Spleen (tissue), 11 donors: Measurements from ENCODE around the gene UTS2. TPM values are rescaled to one million over a fixed set of nuclear protein-coding genes. Genes with fewer than 3 reads are reported as not detected.

Experiments used
- DNase-seq: peaks from one replicate; pipeline ENCODE4 v3.0.0-alpha.2; 2020
- H3K27ac ChIP-seq, 8 donors: fragments of 200-600 bp; sonication (generic) in 7 of 8; 1 replicate in 4 of 8; 2 replicates in 4 of 8; pipeline versions ENCODE4 v1.5.0 to v1.8.0; 2016 to 2021; ENCODE audit warnings: inconsistent platforms in 4 of 8, mild to moderate bottlenecking in 4 of 8, moderate library complexity in 1 of 8
- H3K27me3 ChIP-seq, 7 donors: fragments of 200-600 bp; sonication (generic) in 6 of 7; replicated peaks in 1 of 7; 1 replicate in 4 of 7; 2 replicates in 3 of 7; pipeline versions ENCODE4 v1.5.0 to v1.8.0; 2016 to 2021; ENCODE audit warnings: inconsistent platforms in 3 of 7, mild to moderate bottlenecking in 1 of 7
- H3K36me3 ChIP-seq, 6 donors: fragments of 200-600 bp; sonication (generic) in 5 of 6; 1 replicate in 4 of 6; 2 replicates in 2 of 6; pipeline versions ENCODE4 v1.5.0 to v1.8.0; 2016 to 2021; ENCODE audit warnings: inconsistent platforms in 2 of 6
- H3K4me1 ChIP-seq, 6 donors: fragments of 200-600 bp; sonication (generic) in 5 of 6; 1 replicate in 3 of 6; 2 replicates in 3 of 6; pipeline versions ENCODE4 v1.5.0 to v1.8.0; 2016 to 2021; ENCODE audit warnings: inconsistent platforms in 3 of 6
- H3K4me3 ChIP-seq, 8 donors: fragments of 200-600 bp; sonication (generic) in 7 of 8; 1 replicate in 4 of 8; 2 replicates in 4 of 8; pipeline versions ENCODE4 v1.5.0 to v1.8.0; 2016 to 2021; ENCODE audit warnings: inconsistent platforms in 4 of 8, mild to moderate bottlenecking in 4 of 8, moderate library complexity in 2 of 8
- H3K9me3 ChIP-seq, 8 donors: fragments of 200-600 bp; sonication (generic) in 7 of 8; 1 replicate in 4 of 8; 2 replicates in 4 of 8; pipeline versions ENCODE4 v1.5.0 to v1.8.0; 2016 to 2021; ENCODE audit warnings: inconsistent platforms in 4 of 8
- POLR2A ChIP-seq, 3 donors: fragments of 450-650 bp; IDR thresholded peaks; one replicate each; pipeline ENCODE4 v1.5.1; 2017; ENCODE audit warnings: antibody characterized with exemption in 3 of 3, mild to moderate bottlenecking in 1 of 3
- POLR2AphosphoS5 ChIP-seq, 3 donors: sonication (generic); formaldehyde crosslinking; IDR thresholded peaks; one replicate each; pipeline ENCODE4 v1.5.1; 2017; ENCODE audit warnings: antibody characterized with exemption in 3 of 3
- whole genome bisulfite sequencing, 5 donors: extraction: QIAGEN DNeasy Blood & Tissue Kit in 3 of 5; methylation state at CpG; one replicate each; pipeline versions ENCODE4 v1.1.5 to v1.1.7; 2013 to 2018; 5-methylcytosine and 5-hydroxymethylcytosine counted together
- intact Hi-C: fragments of 100-400 bp; cut with DNase I; formaldehyde crosslinking; loops from one replicate; pipeline ENCODE4 v1.15.0; 2023; ENCODE audit warnings: low total_unique reads
- polyA plus RNA-seq, 3 donors: library from polyadenylated mRNA; stranded (reverse); fragments of 200-250 nt; gene quantifications; one replicate each; pipeline ENCODE4 v1.2.1, GENCODE V29; 2013
- total RNA-seq, 7 donors: library from RNA; depleted of rRNA in 3 of 7; stranded (reverse); fragments of >200 nt in 3 of 7; fragmentation: NEBNext Ultra II Directional in 4 of 7; extraction: Animal tissue kit (Norgen Biotek cat#: 25700) in 4 of 7; gene quantifications; one replicate each; pipeline versions ENCODE4 v1.1.0 to v1.2.1, GENCODE V29; 2016 to 2021
- TF ChIP-seq, protein P1 (sequence below), 11 experiments: fragments of 200-600 bp in 7 of 11; fragments of 450-650 bp in 4 of 11; sonication (generic) in 4 of 11; IDR thresholded peaks in 8 of 11; conservative IDR thresholded peaks in 3 of 11; 1 replicate in 7 of 11; 2 replicates in 4 of 11; pipeline versions ENCODE4 v1.4.0 to v1.8.0; 2016 to 2021; ENCODE audit warnings: antibody characterized with exemption in 11 of 11, inconsistent platforms in 4 of 11, mild to moderate bottlenecking in 1 of 11
- donor health status: healthy with polysubstance abuse.
- donor health status: DM: no; HTN: no; CAD: no; lungs with moderate emphysema.
- donor health status: DM: no; HTN: no; CAD: no.
- donor health status: Bipolar disorder and iron deficiency.
- donor health status: healthy.
- donor health status: DM: no; HTN: no; CAD: no.
- donor health status: DM: yes; HTN: yes; CAD: no.

UTS2 gene
- total and polyA plus RNA-seq, 10 donors: 0.45 to 5.3 (median 0.76) TPM; not detected in 3

DNA sequence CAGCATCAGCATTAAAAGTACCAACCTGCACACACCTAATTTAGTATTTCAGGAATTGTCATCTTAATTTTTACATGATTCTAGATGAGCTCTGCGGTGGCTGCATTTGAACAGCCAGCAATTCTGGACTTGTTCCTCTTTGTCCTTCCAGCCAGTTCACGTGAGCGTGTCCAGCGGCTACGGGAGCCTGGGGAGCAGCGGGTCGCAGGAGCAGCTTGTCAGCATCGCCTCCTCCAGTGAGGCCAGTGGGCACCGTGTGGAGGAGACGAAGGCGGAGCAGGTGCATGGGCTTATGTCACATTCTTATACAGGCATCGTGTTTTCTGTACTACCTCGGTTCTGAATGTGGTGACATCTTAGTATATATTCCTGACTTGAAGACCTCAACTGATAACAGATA, 43.1 kb downstream of the UTS2 start:
- intact Hi-C loops: no loop called here
- H3K36me3 ChIP-seq: peaks cover 0 to 80% (median 41%) of the 10 kb centered on the region in 6 donors
- WGBS, 5 donors: 91 to 98% (median 95%) methylated on average over 13 of the region's 13 CpGs

DNA sequence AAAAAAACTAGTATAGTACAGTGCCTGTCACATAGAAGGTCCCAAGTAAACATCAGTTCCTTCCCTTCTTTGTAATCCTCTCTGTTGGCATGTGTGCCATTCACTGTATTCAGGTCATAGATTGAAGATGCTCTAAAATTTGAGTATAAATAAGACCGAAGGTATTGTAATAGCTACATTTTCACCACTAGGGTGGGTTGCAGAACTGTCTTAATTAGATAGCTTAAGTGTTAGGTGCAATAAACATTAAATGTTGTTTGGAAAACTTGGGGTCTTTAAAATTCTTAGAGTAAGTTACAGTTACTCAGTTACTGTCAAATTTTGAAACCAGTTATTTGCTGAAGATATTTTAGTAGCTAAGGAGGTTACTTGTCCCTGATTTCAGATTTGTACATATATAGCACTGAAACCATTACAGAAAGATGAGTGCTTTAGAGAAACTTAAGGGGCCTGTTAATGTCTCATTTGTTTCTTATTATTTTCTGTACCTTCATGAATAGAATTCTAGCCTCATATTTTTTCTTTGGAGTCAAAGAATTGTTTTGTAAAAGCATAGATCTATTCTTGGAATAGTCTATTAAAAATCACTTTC, 44.5 kb downstream of the UTS2 start:
- Histone ChIP-seq H3K36me3 (peaks cover 0 to 84% (median 48%) of the 10 kb centered on the region in 6 donors), H3K27ac (no peak overlapping the region), H3K4me3 (no peak overlapping the region), H3K9me3 (peaks cover 0 to 9% (median 5%) of the 10 kb centered on the region in 8 donors), H3K27me3 (no peaks in the 10 kb centered on the region), H3K4me1 (no peaks in the 10 kb centered on the region)
- TF ChIP-seq, protein P1, sequence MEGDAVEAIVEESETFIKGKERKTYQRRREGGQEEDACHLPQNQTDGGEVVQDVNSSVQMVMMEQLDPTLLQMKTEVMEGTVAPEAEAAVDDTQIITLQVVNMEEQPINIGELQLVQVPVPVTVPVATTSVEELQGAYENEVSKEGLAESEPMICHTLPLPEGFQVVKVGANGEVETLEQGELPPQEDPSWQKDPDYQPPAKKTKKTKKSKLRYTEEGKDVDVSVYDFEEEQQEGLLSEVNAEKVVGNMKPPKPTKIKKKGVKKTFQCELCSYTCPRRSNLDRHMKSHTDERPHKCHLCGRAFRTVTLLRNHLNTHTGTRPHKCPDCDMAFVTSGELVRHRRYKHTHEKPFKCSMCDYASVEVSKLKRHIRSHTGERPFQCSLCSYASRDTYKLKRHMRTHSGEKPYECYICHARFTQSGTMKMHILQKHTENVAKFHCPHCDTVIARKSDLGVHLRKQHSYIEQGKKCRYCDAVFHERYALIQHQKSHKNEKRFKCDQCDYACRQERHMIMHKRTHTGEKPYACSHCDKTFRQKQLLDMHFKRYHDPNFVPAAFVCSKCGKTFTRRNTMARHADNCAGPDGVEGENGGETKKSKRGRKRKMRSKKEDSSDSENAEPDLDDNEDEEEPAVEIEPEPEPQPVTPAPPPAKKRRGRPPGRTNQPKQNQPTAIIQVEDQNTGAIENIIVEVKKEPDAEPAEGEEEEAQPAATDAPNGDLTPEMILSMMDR (IDR thresholded peaks at IDR 0.05 in 8 of 11, conservative IDR thresholded peaks at IDR 0.05 in 3 of 11): peak in 10 of 11 experiments; percentile 11 to 55 (median 40)
- TF ChIP-seq POLR2AphosphoS5 (IDR thresholded peaks at IDR 0.05): no peak
- WGBS, 5 donors: 6 to 35% (median 16%) methylated on average over 1 of the region's 1 CpG
- intact Hi-C loops: no loop called here
- no peak for DNase-seq

More for the DNA sequence above, 43.1 kb downstream of the UTS2 start:
- Histone ChIP-seq H3K27me3 (no peaks in the 10 kb centered on the region), H3K4me3 (no peak overlapping the region), H3K27ac (no peak overlapping the region), H3K9me3 (peaks cover 0 to 22% (median 16%) of the 10 kb centered on the region in 8 donors), H3K4me1 (no peaks in the 10 kb centered on the region)
- no peak for TF ChIP-seq POLR2A (IDR thresholded peaks at IDR 0.05)
- TF ChIP-seq, protein P1 (IDR thresholded peaks at IDR 0.05 in 8 of 11, conservative IDR thresholded peaks at IDR 0.05 in 3 of 11): no peak
- no peak for TF ChIP-seq POLR2AphosphoS5 (IDR thresholded peaks at IDR 0.05)
- DNase-seq: no peak

- H3K4me1 ChIP-seq: no peaks in the 10 kb centered on the region
- no peaks in the 10 kb centered on the region for H3K9me3 ChIP-seq
- H3K27ac ChIP-seq: no peak overlapping the region
- DNase-seq: no peak
- H3K27me3 ChIP-seq: no peaks in the 10 kb centered on the region
- H3K4me3 ChIP-seq: no peak overlapping the region
- 84 to 97% (median 90%) methylated on average over 9 of the region's 9 CpGs for WGBS, 5 donors
- intact Hi-C loops: no loop called here
- H3K36me3 ChIP-seq: peaks cover 0 to 71% (median 49%) of the 10 kb centered on the region in 6 donors
- TF ChIP-seq, protein P1 (IDR thresholded peaks at IDR 0.05 in 8 of 11, conservative IDR thresholded peaks at IDR 0.05 in 3 of 11): no peak
- TF ChIP-seq POLR2A (IDR thresholded peaks at IDR 0.05) (no peak), POLR2AphosphoS5 (IDR thresholded peaks at IDR 0.05) (no peak)
Observed at GRCh38 chr1:7805460-7805859, 47.4 kb downstream of the UTS2 start.

Other genes starting within 250 kb of the UTS2 start
- 100 to 1,000 TPM in 3 of 7 donors, 10 to 100 TPM in 4; 71.5 to 181 (median 90.6) TPM for gene VAMP3, start 81.8 kb downstream of the UTS2 start, total RNA-seq
- gene VAMP3, start 81.8 kb downstream of the UTS2 start, polyA plus RNA-seq: 10 to 100 TPM; 29.9 to 52.1 (median 31.1) TPM
- gene PER3, start 68.8 kb downstream of the UTS2 start, total RNA-seq: 10 to 100 TPM in 5 of 7 donors, 1 to 10 TPM in 2; 7.7 to 17.5 (median 14.1) TPM
- gene PER3, start 68.8 kb downstream of the UTS2 start, polyA plus RNA-seq: 1 to 10 TPM; 1.7 to 3.5 (median 3.2) TPM
- 10 to 100 TPM in 1 of 7 donors, 1 to 10 TPM in 6; 2.5 to 11.7 (median 3.3) TPM for gene TNFRSF9, start 87.8 kb upstream of the UTS2 start, total RNA-seq
- 1 to 10 TPM; 2.2 to 6.3 (median 4.0) TPM for gene TNFRSF9, start 87.8 kb upstream of the UTS2 start, polyA plus RNA-seq
- 100 to 1,000 TPM in 6 of 7 donors, 10 to 100 TPM in 1; 93.5 to 183 (median 160) TPM for gene PARK7, start 108.6 kb upstream of the UTS2 start, total RNA-seq
- 100 to 1,000 TPM; 274 to 370 (median 289) TPM for gene PARK7, start 108.6 kb upstream of the UTS2 start, polyA plus RNA-seq
- gene ERRFI1, start 173.2 kb upstream of the UTS2 start, total RNA-seq: 10 to 100 TPM in 2 of 7 donors, 1 to 10 TPM in 5; 7.6 to 12.5 (median 8.5) TPM
- gene ERRFI1, start 173.2 kb upstream of the UTS2 start, polyA plus RNA-seq: 1 to 10 TPM; 2.0 to 5.7 (median 5.0) TPM